Ovary (tissue), 9 donors: ENCODE measurements around the gene AFM. TPM values are rescaled to one million over a fixed set of nuclear protein-coding genes. Genes with fewer than 3 reads are reported as not detected.

ENCODE experiments used
- DNase-seq, 5 donors: peaks; one replicate each; pipeline ENCODE4 v3.0.0-alpha.2; 2019 to 2020
- H3K27ac ChIP-seq, 2 donors: fragments of 200-600 bp; one replicate each; pipeline versions ENCODE4 v1.5.1 to v1.8.0; 2019 to 2022
- H3K27me3 ChIP-seq: fragments of 200-600 bp; one replicate; pipeline ENCODE4 v1.8.0; 2022
- H3K36me3 ChIP-seq: fragments of 200-600 bp; sonication (generic); one replicate; pipeline ENCODE4 v1.5.1; 2019
- H3K4me1 ChIP-seq: one replicate; pipeline ENCODE4 v1.8.1; 2013; ENCODE audit warnings: mild to moderate bottlenecking, moderate library complexity; ENCODE audit not compliant: insufficient read depth
- H3K4me3 ChIP-seq: fragments of 200-600 bp; sonication (generic); one replicate; pipeline ENCODE4 v1.5.1; 2017
- H3K9me3 ChIP-seq, 2 donors: fragments of 200-600 bp in 1 of 2; sonication (generic) in 1 of 2; one replicate each; pipeline versions ENCODE4 v1.5.1 to v1.8.1; 2013 to 2019; ENCODE audit warnings: mild to moderate bottlenecking in 1 of 2, moderate library complexity in 1 of 2
- CTCF ChIP-seq, 3 donors: fragments of 450-650 bp in 2 of 3; fragments of 200-600 bp in 1 of 3; IDR thresholded peaks; one replicate each; pipeline versions ENCODE4 v1.5.1 to v1.8.0; 2016 to 2022; ENCODE audit warnings: antibody characterized with exemption in 3 of 3, mild to moderate bottlenecking in 1 of 3
- EP300 ChIP-seq: sonication (generic); formaldehyde crosslinking; IDR thresholded peaks from one replicate; pipeline ENCODE4 v1.6.1; 2017; ENCODE audit warnings: antibody characterized with exemption
- POLR2A ChIP-seq: fragments of 450-650 bp; IDR thresholded peaks from one replicate; pipeline ENCODE4 v1.6.1; 2017; ENCODE audit warnings: antibody characterized with exemption, mild to moderate bottlenecking, moderate library complexity
- WGBS, 3 donors: extraction: QIAGEN DNeasy Blood & Tissue Kit in 1 of 3; methylation state at CpG; one replicate each; pipeline versions ENCODE4 v1.1.5 to v1.1.7; 2013 to 2017; 5-methylcytosine and 5-hydroxymethylcytosine counted together
- intact Hi-C, 4 donors: fragments of 100-400 bp; cut with DNase I; formaldehyde crosslinking; loops; one replicate each; pipeline versions ENCODE4 v1.11.0 to v1.15.1; 2022 to 2023
- polyA plus RNA-seq, 2 donors: library from polyadenylated mRNA; stranded (reverse); fragments of 200-250 nt in 1 of 2; fragments of 350-450 nt in 1 of 2; fragmentation: Illumina TruSeq in 1 of 2; extraction: RNeasy Lipid Tissue Mini Kit (QIAGEN cat#74804) in 1 of 2; gene quantifications; one replicate each; pipeline ENCODE4 v1.2.3, GENCODE V29; 2013 to 2014
- total RNA-seq, 7 donors: library from RNA; depleted of rRNA in 2 of 7; stranded (reverse); fragments of >200 nt in 2 of 7; fragmentation: NEBNext Ultra II Directional in 3 of 7; extraction: Animal tissue kit (Norgen Biotek cat#: 25700) in 3 of 7; gene quantifications; one replicate each; pipeline versions ENCODE4 v1.1.0 to v1.2.4, GENCODE V29; 2016 to 2023
- donor health status: DM: no; HTN: no; CAD: no; lungs with moderate emphysema.
- donor health status: DM: no; HTN: no; CAD: no.
- donor health status: Bipolar disorder and iron deficiency.
- donor health status: DM: yes; HTN: yes; CAD: no.
- donor health status: DM: no; HTN: no; CAD: no.
- donor health status: DM: yes; HTN: yes; CAD: no.

AFM gene
- total and polyA plus RNA-seq, 9 donors: 0.15 TPM; not detected in 8

DNA sequence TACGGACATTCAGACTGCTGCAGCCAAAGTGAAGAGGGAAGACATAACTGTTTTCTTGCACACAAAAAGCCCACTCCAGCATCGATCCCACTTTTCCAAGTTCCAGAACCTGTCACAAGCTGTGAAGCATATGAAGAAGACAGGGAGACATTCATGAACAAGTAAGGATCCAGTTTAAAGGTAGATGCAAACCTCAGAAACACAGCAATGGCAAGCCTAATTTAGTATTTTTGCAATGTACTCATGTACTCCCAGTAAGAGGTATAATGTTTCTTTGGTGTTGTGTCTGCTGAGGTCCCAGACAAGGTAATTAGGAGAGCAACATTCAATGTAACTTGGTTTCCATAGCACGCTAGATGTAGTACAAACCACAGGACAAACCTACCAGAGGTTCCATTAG is 40.9 kb upstream of the AFM start:
- Histone ChIP-seq H3K4me1 (peaks cover 1% of the 10 kb centered on the region), H3K36me3 (no peaks in the 10 kb centered on the region), H3K27me3 (no peaks in the 10 kb centered on the region), H3K27ac (no peak overlapping the region), H3K9me3 (no peaks in the 10 kb centered on the region), H3K4me3 (no peak overlapping the region)
- DNase-seq: no peak
- no peak for TF ChIP-seq CTCF (IDR thresholded peaks at IDR 0.05)
- TF ChIP-seq EP300: no peak
- TF ChIP-seq POLR2A: no peak
- intact Hi-C loops: no loop called here
- 65 to 82% (median 74%) methylated on average over 3 of the region's 3 CpGs for WGBS, 3 donors

GRCh38 chr4:73442275-73442674 is 39.3 kb upstream of the AFM start:
- WGBS, 3 donors: 7 to 26% (median 7%) methylated on average over 5 of the region's 5 CpGs
- intact Hi-C loops: no loop called here
- Histone ChIP-seq H3K27ac (no peak overlapping the region), H3K9me3 (no peaks in the 10 kb centered on the region), H3K36me3 (no peaks in the 10 kb centered on the region), H3K27me3 (no peaks in the 10 kb centered on the region), H3K4me1 (peaks cover 1% of the 10 kb centered on the region), H3K4me3 (no peak overlapping the region)
- no peak for TF ChIP-seq EP300
- TF ChIP-seq CTCF (IDR thresholded peaks at IDR 0.05): no peak
- no peak for TF ChIP-seq POLR2A
- no peak for DNase-seq

GRCh38 chr4:73443224-73443623 is 38.3 kb upstream of the AFM start:
- intact Hi-C loops: no loop called here

GRCh38 chr4:73445383-73446335 is 35.9 kb upstream of the AFM start:
- Histone ChIP-seq H3K9me3 (no peaks in the 10 kb centered on the region), H3K27me3 (no peaks in the 10 kb centered on the region), H3K36me3 (no peaks in the 10 kb centered on the region), H3K4me3 (no peak overlapping the region), H3K4me1 (peaks cover 5% of the 10 kb centered on the region), H3K27ac (no peak overlapping the region)
- TF ChIP-seq EP300 (no peak), POLR2A (no peak), CTCF (IDR thresholded peaks at IDR 0.05) (no peak)
- intact Hi-C loops: no loop called here
- WGBS, 3 donors: 70 to 76% (median 75%) methylated on average over 7 of the region's 7 CpGs
- no peak for DNase-seq

More at GRCh38 chr4:73443224-73443623, 38.3 kb upstream of the AFM start:
- no peaks in the 10 kb centered on the region for H3K9me3 ChIP-seq
- no peak for DNase-seq
- TF ChIP-seq CTCF (IDR thresholded peaks at IDR 0.05) (no peak), EP300 (no peak), POLR2A (no peak)
- H3K27me3 ChIP-seq: no peaks in the 10 kb centered on the region
- no peak overlapping the region for H3K27ac ChIP-seq
- no peak overlapping the region for H3K4me3 ChIP-seq
- peaks cover 1% of the 10 kb centered on the region for H3K4me1 ChIP-seq
- H3K36me3 ChIP-seq: no peaks in the 10 kb centered on the region
- WGBS, 3 donors: 89 to 90% (median 89%) methylated on average over 3 of the region's 3 CpGs
